K562 (cell line): ENCODE results near the gene DRGX. TPM values are rescaled to one million over a fixed set of nuclear protein-coding genes. Genes with fewer than 3 reads are reported as not detected.

ENCODE experiments used
- ATAC-seq: fragments of 200-7000 bp; cut with Tn5 transposase; 3 replicates; pipeline ENCODE4 v1.9.1; 2020; ENCODE audit warnings: moderate library complexity
- BruUV-seq: library from RNA; stranded (reverse); fragments of 400-500 nt; replicated peaks from 2 replicates; lab custom pipeline; 2021; lab: Mats Ljungman, UMichigan
- CTCF ChIA-PET: fragments of 300-600 bp; formaldehyde crosslinking; extraction: SDS; loops from one replicate; lab custom pipeline; 2021; ENCODE audit warnings: low intra/inter-chr PET ratio; lab: Yijun Ruan, JAX
- POLR2A ChIA-PET: fragments of 300-600, 350-650 bp; sonication (Branson Sonifier 250); formaldehyde crosslinking; extraction: SDS; loops from one replicate; lab custom pipeline; 2021; ENCODE audit warnings: antibody characterized with exemption, inconsistent platforms; lab: Yijun Ruan, JAX
- DNase-seq, 4 experiments: peaks; one replicate each; pipeline versions ENCODE4 v3.0.0 to v3.0.0-alpha.2; 2011 to 2018; ENCODE audit warnings: low spot score in 3 of 4, mixed read lengths in 3 of 4; ENCODE audit errors: extremely low read depth in 1 of 4
- FAIRE-seq: peaks from 2 replicates; lab custom pipeline; 2011; peaks lifted over from hg19 to GRCh38; lab: Jason Lieb, UNC
- H2AFZ ChIP-seq: 2 replicates; pipeline ENCODE4 v1.6.0; 2011; ENCODE audit warnings: low read depth, low read length, control low read depth, inconsistent platforms
- H3K27ac ChIP-seq: fragments of 200-600 bp; 3 replicates; pipeline ENCODE4 v1.8.0; 2011; ENCODE audit warnings: low read depth, mild to moderate bottlenecking, control low read depth, inconsistent platforms, low read length, moderate library complexity, mixed read lengths; ENCODE audit errors: extremely low read depth
- H3K27me3 ChIP-seq, 2 experiments: fragments of 300-600 bp in 1 of 2; 2 replicates in 1 of 2; 3 replicates in 1 of 2; pipeline versions ENCODE4 v1.6.0 to v1.8.0; 2011; ENCODE audit warnings: inconsistent platforms in 2 of 2, low read length in 2 of 2, mild to moderate bottlenecking in 1 of 2, mixed read lengths in 1 of 2, moderate library complexity in 1 of 2; ENCODE audit not compliant: control insufficient read depth in 2 of 2, insufficient read depth in 2 of 2
- H3K36me3 ChIP-seq: fragments of 300-600 bp; 3 replicates; pipeline ENCODE4 v1.8.0; 2011; ENCODE audit warnings: mild to moderate bottlenecking, low read length, inconsistent platforms; ENCODE audit not compliant: control insufficient read depth, insufficient read depth
- H3K4me1 ChIP-seq, 2 experiments: fragments of 200-600 bp in 1 of 2; replicated peaks in 1 of 2; 2 replicates in 1 of 2; 3 replicates in 1 of 2; pipeline versions ENCODE4 v1.5.1 to v1.8.0; 2011; ENCODE audit warnings: inconsistent platforms in 2 of 2, low read length in 2 of 2, mild to moderate bottlenecking in 1 of 2, mixed read lengths in 1 of 2, moderate library complexity in 1 of 2; ENCODE audit not compliant: control insufficient read depth in 2 of 2, insufficient read depth in 2 of 2
- H3K4me2 ChIP-seq: 2 replicates; pipeline ENCODE4 v1.6.1; 2011; ENCODE audit warnings: low read length, control low read depth, inconsistent platforms, mixed read lengths; ENCODE audit not compliant: insufficient read depth
- H3K4me3 ChIP-seq: fragments of 200-600 bp; sonication (generic), shearing (Covaris generic); 2 replicates; pipeline ENCODE4 v1.5.1; 2016; ENCODE audit warnings: control low read depth, inconsistent platforms
- H3K79me2 ChIP-seq: fragments of 200-600 bp; 3 replicates; pipeline ENCODE4 v1.8.0; 2011; ENCODE audit warnings: low read length, inconsistent platforms; ENCODE audit not compliant: control insufficient read depth, insufficient read depth
- H3K9ac ChIP-seq, 2 experiments: 2 replicates each; pipeline versions ENCODE4 v1.6.0 to v1.6.1; 2011; ENCODE audit warnings: low read depth in 2 of 2, low read length in 2 of 2, control low read depth in 1 of 2, inconsistent platforms in 1 of 2, mild to moderate bottlenecking in 1 of 2, mixed read lengths in 1 of 2; ENCODE audit not compliant: insufficient read depth in 1 of 2
- H3K9me1 ChIP-seq: one replicate; pipeline ENCODE4 v1.6.0; 2011; ENCODE audit warnings: inconsistent platforms, mild to moderate bottlenecking, low read length, moderate library complexity; ENCODE audit not compliant: control insufficient read depth, insufficient read depth
- H3K9me3 ChIP-seq: replicated peaks from 2 replicates; pipeline ENCODE4 v1.5.1; 2011; ENCODE audit warnings: low read depth, low read length, inconsistent platforms; ENCODE audit not compliant: control insufficient read depth, insufficient read depth
- H4K20me1 ChIP-seq: replicated peaks from 2 replicates; pipeline ENCODE4 v1.6.1; 2011; ENCODE audit warnings: low read length, inconsistent platforms, mixed read lengths; ENCODE audit not compliant: control insufficient read depth, insufficient read depth
- ESRRA ChIP-seq: fragments of 450-650 bp; IDR thresholded peaks from 2 replicates; pipeline ENCODE4 v1.6.1; 2014; ENCODE audit warnings: low read depth, mild to moderate bottlenecking, moderate library complexity, borderline replicate concordance
- MBD2 ChIP-seq: sonication (generic); IDR thresholded peaks from 2 replicates; pipeline ENCODE4 v1.6.1; 2016; ENCODE audit warnings: low read depth, borderline replicate concordance
- XRCC5 ChIP-seq: fragments of 200-400 bp; formaldehyde crosslinking; IDR thresholded peaks from 2 replicates; pipeline ENCODE4 v1.6.1; 2017; ENCODE audit warnings: low read depth, mild to moderate bottlenecking, low read length
- ZFP36 ChIP-seq: fragments of 150-350 bp; IDR thresholded peaks from 2 replicates; pipeline ENCODE4 v1.6.1; 2018; ENCODE audit warnings: low read length, low read depth; ENCODE audit not compliant: partially characterized antibody
- ZFPM2 ChIP-seq: fragments of 250-450 bp; sonication (Bioruptor Pico); IDR thresholded peaks from 2 replicates; pipeline ENCODE4 v1.5.1; 2022; ENCODE audit warnings: mild to moderate bottlenecking
- ZNF165 ChIP-seq: fragments of 250-450 bp; sonication (Bioruptor Pico); IDR thresholded peaks from 2 replicates; pipeline ENCODE4 v1.4.0; 2020; ENCODE audit warnings: borderline replicate concordance
- ZNF174 ChIP-seq: fragments of 250-450 bp; sonication (Bioruptor Pico); IDR thresholded peaks from 2 replicates; pipeline ENCODE4 v1.4.0; 2020; ENCODE audit warnings: mild to moderate bottlenecking
- ZNF584 ChIP-seq: fragments of 200-800 bp; sonication (Bioruptor generic); IDR thresholded peaks from 2 replicates; pipeline ENCODE4 v1.6.1; 2016; ENCODE audit warnings: low read depth, mild to moderate bottlenecking, missing genetic modification characterization, missing compliant biosample characterization
- ZNF764 ChIP-seq: fragments of 250-450 bp; sonication (Bioruptor Pico); IDR thresholded peaks from 2 replicates; pipeline ENCODE4 v1.4.0; 2020; ENCODE audit warnings: low read depth, mild to moderate bottlenecking, moderate library complexity
- WGBS: fragments of 100-300 bp; shearing (Covaris generic); methylation state at CpG from one replicate; pipeline ENCODE4 v1.1.6; 2016; ENCODE audit warnings: low coverage, mixed read lengths; ENCODE audit not compliant: insufficient coverage; ENCODE audit errors: missing lambda C conversion rate; 5-methylcytosine and 5-hydroxymethylcytosine counted together
- in situ Hi-C: fragments of 300-500 bp; cut with MboI; formaldehyde crosslinking; loops from 4 replicates; pipeline ENCODE4 v1.15.0; 2018; ENCODE audit warnings: inconsistent platforms, mixed read lengths
- intact Hi-C: fragments of 100-400 bp; cut with micrococcal nuclease; formaldehyde crosslinking; loops from 2 replicates; pipeline ENCODE4 v1.14.2; 2022
- polyA plus RNA-seq, 8 experiments: library from polyadenylated mRNA; depleted of rRNA in 4 of 8; stranded (reverse) in 5 of 8; unstranded in 3 of 8; fragments of >200 nt; fragmentation: Nextera tagmentation in 2 of 8; fragmentation: Illumina TruSeq in 1 of 8; extraction: Ambion mirVana in 2 of 8; extraction: Trizol in 1 of 8; gene quantifications; 2 replicates each; pipeline versions ENCODE4 v1.2.1 to v1.2.3, GENCODE V29; 2011 to 2014; ENCODE audit warnings: inconsistent platforms in 1 of 8, missing spikeins in 1 of 8
- total RNA-seq, 7 experiments: library from RNA; depleted of rRNA in 6 of 7; stranded (reverse); fragments of >200 nt in 6 of 7; fragmentation: Illumina TruSeq in 2 of 7; extraction: Trizol in 2 of 7; gene quantifications; 2 replicates each; pipeline versions ENCODE4 v1.2.1 to v1.2.3, GENCODE V29; 2011 to 2021; ENCODE audit warnings: low replicate concordance in 1 of 7
- TF ChIP-seq, protein P1 (sequence below): sonication (generic); formaldehyde crosslinking; IDR thresholded peaks from 2 replicates; pipeline ENCODE4 v1.8.1; 2022; ENCODE audit warnings: missing genetic modification reagents
- TF ChIP-seq, protein P2 (sequence below), 2 experiments: fragments of 450-650 bp; formaldehyde crosslinking in 1 of 2; IDR thresholded peaks; 2 replicates each; pipeline versions ENCODE4 v1.4.0 to v1.6.1; 2014 to 2020; ENCODE audit warnings: mild to moderate bottlenecking in 2 of 2, borderline replicate concordance in 1 of 2, low read depth in 1 of 2

The DRGX gene
- total and polyA plus RNA-seq, 9 of the 15 experiments (the other 6 are each of a cell fraction or from before 2014, with no cell fraction given) = not detected

DNA sequence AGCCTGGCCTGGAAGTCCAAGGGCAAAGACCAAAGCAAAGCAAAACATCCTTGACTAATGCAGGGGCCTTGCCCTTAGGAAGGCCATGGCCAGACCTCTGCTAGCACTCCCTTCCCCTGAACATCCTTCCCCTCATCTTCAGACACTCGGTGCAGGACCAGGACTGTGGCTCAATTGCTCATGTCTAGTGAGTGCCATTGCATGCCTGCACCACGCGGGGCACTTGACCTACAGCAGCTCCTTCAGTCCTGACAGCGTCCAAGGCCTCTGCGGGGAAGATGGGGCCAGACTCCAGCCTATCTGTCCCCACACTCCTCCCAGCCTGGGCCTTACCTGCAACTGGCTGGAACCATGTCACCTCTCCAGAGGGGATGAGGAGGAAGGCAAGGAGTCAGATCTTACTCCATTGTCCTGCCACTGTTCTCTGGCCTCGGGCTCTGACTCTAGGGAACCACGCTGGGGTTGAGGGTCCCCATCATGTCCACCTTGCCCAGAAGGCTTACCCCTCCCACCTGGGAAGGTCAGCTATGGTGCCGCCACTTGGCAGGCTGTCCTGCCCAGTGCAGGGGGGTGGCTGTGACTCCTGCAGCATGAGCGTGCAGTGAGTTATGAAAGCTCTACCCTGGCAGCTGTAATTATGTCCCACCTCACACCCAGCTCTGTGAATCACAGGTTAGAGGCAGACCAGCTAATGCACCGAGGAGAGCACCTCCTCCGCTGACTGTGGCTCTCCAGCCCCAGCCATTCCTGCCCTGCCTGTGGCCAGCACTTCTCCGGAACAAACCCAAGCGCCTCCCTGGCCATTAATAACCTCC lies 16.1 kb downstream of the DRGX start:
- no peak overlapping the region for H3K4me3 ChIP-seq
- no peaks in the 10 kb centered on the region for H3K9me3 ChIP-seq
- H3K79me2 ChIP-seq = no peaks in the 10 kb centered on the region
- no peak overlapping the region for H3K27ac ChIP-seq
- DNase-seq (peak; percentile 44 to 69 (median 58)), ATAC-seq (peak; percentile 99), FAIRE-seq (peak; percentile 91)
- POLR2A ChIA-PET = interaction anchor here (0.6 to 1.2 kb wide), 4 partner anchors 9 to 21 kb away, joined by 3 to 5 read pairs (median 3); no protein-coding TSS in a partner anchor
- no peaks in the 10 kb centered on the region for H3K9me1 ChIP-seq
- no TSS peak for BruUV-seq
- H3K27me3 ChIP-seq = peaks cover 21 to 72% of the 10 kb centered on the region in 2 experiments
- intact Hi-C loops (no loop called here), in situ Hi-C loops (no loop called here)
- H3K36me3 ChIP-seq = no peaks in the 10 kb centered on the region
- 2% methylated on average over 13 of the region's 13 CpGs for WGBS
- no peak overlapping the region for H3K9ac ChIP-seq
- no peak overlapping the region for H3K4me2 ChIP-seq
- no peak overlapping the region for H2AFZ ChIP-seq
- no peaks in the 10 kb centered on the region for H3K4me1 ChIP-seq
- H4K20me1 ChIP-seq = no peaks in the 10 kb centered on the region
- CTCF ChIA-PET = no interaction called here
- TF ChIP-seq, protein P1, sequence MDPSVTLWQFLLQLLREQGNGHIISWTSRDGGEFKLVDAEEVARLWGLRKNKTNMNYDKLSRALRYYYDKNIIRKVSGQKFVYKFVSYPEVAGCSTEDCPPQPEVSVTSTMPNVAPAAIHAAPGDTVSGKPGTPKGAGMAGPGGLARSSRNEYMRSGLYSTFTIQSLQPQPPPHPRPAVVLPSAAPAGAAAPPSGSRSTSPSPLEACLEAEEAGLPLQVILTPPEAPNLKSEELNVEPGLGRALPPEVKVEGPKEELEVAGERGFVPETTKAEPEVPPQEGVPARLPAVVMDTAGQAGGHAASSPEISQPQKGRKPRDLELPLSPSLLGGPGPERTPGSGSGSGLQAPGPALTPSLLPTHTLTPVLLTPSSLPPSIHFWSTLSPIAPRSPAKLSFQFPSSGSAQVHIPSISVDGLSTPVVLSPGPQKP (CRISPR knock-in tag) = no peak
- TF ChIP-seq ZNF165 (CRISPR knock-in tag) (no peak), ZFP36 (no peak), ZNF764 (CRISPR knock-in tag) (no peak), ESRRA (no peak), ZNF584 (no peak), MBD2 (no peak), ZNF174 (CRISPR knock-in tag) (no peak), ZFPM2 (CRISPR knock-in tag) (no peak), XRCC5 (no peak)
- TF ChIP-seq, protein P2, sequence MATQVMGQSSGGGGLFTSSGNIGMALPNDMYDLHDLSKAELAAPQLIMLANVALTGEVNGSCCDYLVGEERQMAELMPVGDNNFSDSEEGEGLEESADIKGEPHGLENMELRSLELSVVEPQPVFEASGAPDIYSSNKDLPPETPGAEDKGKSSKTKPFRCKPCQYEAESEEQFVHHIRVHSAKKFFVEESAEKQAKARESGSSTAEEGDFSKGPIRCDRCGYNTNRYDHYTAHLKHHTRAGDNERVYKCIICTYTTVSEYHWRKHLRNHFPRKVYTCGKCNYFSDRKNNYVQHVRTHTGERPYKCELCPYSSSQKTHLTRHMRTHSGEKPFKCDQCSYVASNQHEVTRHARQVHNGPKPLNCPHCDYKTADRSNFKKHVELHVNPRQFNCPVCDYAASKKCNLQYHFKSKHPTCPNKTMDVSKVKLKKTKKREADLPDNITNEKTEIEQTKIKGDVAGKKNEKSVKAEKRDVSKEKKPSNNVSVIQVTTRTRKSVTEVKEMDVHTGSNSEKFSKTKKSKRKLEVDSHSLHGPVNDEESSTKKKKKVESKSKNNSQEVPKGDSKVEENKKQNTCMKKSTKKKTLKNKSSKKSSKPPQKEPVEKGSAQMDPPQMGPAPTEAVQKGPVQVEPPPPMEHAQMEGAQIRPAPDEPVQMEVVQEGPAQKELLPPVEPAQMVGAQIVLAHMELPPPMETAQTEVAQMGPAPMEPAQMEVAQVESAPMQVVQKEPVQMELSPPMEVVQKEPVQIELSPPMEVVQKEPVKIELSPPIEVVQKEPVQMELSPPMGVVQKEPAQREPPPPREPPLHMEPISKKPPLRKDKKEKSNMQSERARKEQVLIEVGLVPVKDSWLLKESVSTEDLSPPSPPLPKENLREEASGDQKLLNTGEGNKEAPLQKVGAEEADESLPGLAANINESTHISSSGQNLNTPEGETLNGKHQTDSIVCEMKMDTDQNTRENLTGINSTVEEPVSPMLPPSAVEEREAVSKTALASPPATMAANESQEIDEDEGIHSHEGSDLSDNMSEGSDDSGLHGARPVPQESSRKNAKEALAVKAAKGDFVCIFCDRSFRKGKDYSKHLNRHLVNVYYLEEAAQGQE (IDR thresholded peaks at IDR 0.05; ENCODE audit: borderline replicate concordance) = peak; percentile 73
- TF ChIP-seq, protein P2 (CRISPR knock-in tag; IDR thresholded peaks at IDR 0.05; ENCODE audit: low read depth) = no peak
